ENCODE data around the gene WDR41. TPM values are rescaled to one million over a fixed set of nuclear protein-coding genes. Genes with fewer than 3 reads are reported as not detected.

The WDR41 gene
- total RNA-seq, 1 experiment from 2014 or later = 54.1 TPM

DNA sequence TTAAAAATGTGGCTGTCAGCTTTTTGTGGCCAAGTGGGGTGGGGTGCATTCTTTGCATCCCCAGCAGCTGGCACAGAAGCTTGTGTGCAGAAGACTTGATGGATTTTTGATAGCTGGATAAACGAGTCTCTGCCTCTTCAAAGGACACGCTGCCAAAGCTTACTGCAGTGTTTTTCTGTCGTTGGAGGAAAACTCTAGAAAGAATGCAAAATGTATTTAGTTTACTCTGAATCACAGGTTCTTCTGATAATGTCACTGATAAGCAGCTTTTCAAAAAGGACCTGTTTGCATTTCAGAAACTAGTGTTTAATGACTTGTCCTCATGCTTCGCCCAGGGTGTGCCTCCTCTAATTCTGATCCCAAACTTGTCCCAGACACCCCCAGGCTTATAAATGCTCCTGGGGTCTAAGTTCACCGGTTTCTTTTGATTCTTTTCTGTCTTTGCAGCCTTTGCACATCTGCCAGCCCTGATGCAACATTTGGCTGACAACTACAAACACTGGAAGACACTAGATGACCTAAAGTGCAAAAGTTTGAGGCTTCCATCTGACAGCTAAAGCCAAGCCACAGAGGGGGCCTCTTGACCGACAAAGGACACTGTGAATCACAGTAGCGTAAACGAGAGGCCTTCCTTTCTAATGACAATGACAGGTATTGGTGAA, 66.0 kb downstream of the WDR41 start:
- H3K27ac ChIP-seq (ENCODE audit: low read depth, low read length) = no peak overlapping the region
- no peak for TF ChIP-seq TCF7L2 (IDR thresholded peaks at IDR 0.05; ENCODE audit: borderline replicate concordance, extremely low read depth, insufficient read depth, insufficient read length)
- no peaks in the 10 kb centered on the region for H3K27me3 ChIP-seq (ENCODE audit: insufficient read depth, low read length)
- no peak for DNase-seq (ENCODE audit: low read depth, low spot score)
- no peak overlapping the region for H3K9ac ChIP-seq (ENCODE audit: low read length)
- no peak for ATAC-seq
- peaks cover 4 to 5% of the 10 kb centered on the region in 2 experiments; a peak in 1 of 4 replicates for H3K36me3 ChIP-seq (ENCODE audit: control insufficient read depth in 1 of 2, insufficient read depth in 2 of 2, low read length in 2 of 2)
- no peaks in the 10 kb centered on the region for H3K4me1 ChIP-seq (ENCODE audit: control insufficient read depth in 1 of 2, insufficient read depth in 2 of 2, low read length in 2 of 2)
- POLR2A ChIA-PET = interaction anchor here (0.7 kb wide), 1 partner anchor 9 kb away, joined by 3 read pairs; no protein-coding TSS in a partner anchor
- H3K9me2 ChIP-seq (ENCODE audit: insufficient read depth) = no peaks in the 10 kb centered on the region
- H3K9me3 ChIP-seq (ENCODE audit: control insufficient read depth in 1 of 2, insufficient read depth in 1 of 2, low read depth in 1 of 2, low read length in 2 of 2) = no peaks in the 10 kb centered on the region
- CTCF ChIA-PET = no interaction called here
- no peak overlapping the region for H2AFZ ChIP-seq (ENCODE audit: low read depth, low read length, poor library complexity, severe bottlenecking)
- no peak overlapping the region for H3K4me2 ChIP-seq (ENCODE audit: low read length)
- RAD21 ChIA-PET (ENCODE audit: low non-redundant PET in 1 of 2, low total read pairs in 2 of 2, uncharacterized antibody in 2 of 2, unreplicated experiment in 2 of 2) = interaction anchor here in 1 of 2 experiments (0.7 kb wide), 1 partner anchor 129 kb away, joined by 5 read pairs; no protein-coding TSS in a partner anchor
- H3K79me2 ChIP-seq (ENCODE audit: insufficient read depth, low read length) = no peaks in the 10 kb centered on the region
- BruUV-seq (replicated peaks) = no TSS peak
- intact Hi-C loops (cut with micrococcal nuclease) = no loop called here
- no peak overlapping the region for H3K4me3 ChIP-seq (replicated peaks in 1 of 2; ENCODE audit: low read depth in 1 of 2, low read length in 2 of 2)
- H4K20me1 ChIP-seq (ENCODE audit: insufficient read depth) = no peaks in the 10 kb centered on the region

DNA sequence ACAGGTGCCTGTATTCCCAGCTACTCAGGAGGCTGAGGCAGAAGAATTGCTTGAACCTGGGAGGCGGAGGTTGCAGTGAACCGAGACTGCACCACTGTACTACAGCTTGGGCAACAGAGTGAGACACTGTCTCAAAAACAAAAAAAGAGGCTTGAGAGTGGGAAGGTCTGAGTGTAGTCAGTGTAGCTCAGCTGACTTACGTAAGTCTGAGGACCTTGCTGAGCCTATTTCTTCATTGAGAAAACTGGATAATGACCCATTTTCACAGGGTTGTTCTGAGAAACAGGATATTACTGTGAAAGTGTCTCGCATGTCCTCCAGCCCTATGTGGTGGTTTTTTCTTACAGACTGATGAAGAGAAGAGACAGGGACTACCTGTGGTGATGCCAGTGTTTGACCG, 66.7 kb downstream of the WDR41 start:
- Histone ChIP-seq H2AFZ (ENCODE audit: low read depth, low read length, poor library complexity, severe bottlenecking) (no peak overlapping the region), H3K4me1 (ENCODE audit: control insufficient read depth in 1 of 2, insufficient read depth in 2 of 2, low read length in 2 of 2) (no peaks in the 10 kb centered on the region), H3K9ac (ENCODE audit: low read length) (no peak overlapping the region), H4K20me1 (ENCODE audit: insufficient read depth) (no peaks in the 10 kb centered on the region), H3K9me3 (ENCODE audit: control insufficient read depth in 1 of 2, insufficient read depth in 1 of 2, low read depth in 1 of 2, low read length in 2 of 2) (no peaks in the 10 kb centered on the region), H3K4me2 (ENCODE audit: low read length) (no peak overlapping the region), H3K79me2 (ENCODE audit: insufficient read depth, low read length) (no peaks in the 10 kb centered on the region), H3K36me3 (ENCODE audit: control insufficient read depth in 1 of 2, insufficient read depth in 2 of 2, low read length in 2 of 2) (peaks cover 2 to 5% of the 10 kb centered on the region in 2 experiments; a peak in 1 of 4 replicates), H3K4me3 (replicated peaks in 1 of 2; ENCODE audit: low read depth in 1 of 2, low read length in 2 of 2) (no peak overlapping the region), H3K27me3 (ENCODE audit: insufficient read depth, low read length) (no peaks in the 10 kb centered on the region), H3K9me2 (ENCODE audit: insufficient read depth) (no peaks in the 10 kb centered on the region), H3K27ac (ENCODE audit: low read depth, low read length) (no peak overlapping the region)
- no peak for ATAC-seq
- CTCF ChIA-PET = no interaction called here
- intact Hi-C loops (cut with micrococcal nuclease) = no loop called here
- BruUV-seq (replicated peaks) = no TSS peak
- no peak for DNase-seq (ENCODE audit: low read depth, low spot score)
- RAD21 ChIA-PET (ENCODE audit: low non-redundant PET in 1 of 2, low total read pairs in 2 of 2, uncharacterized antibody in 2 of 2, unreplicated experiment in 2 of 2) = no interaction called here
- POLR2A ChIA-PET = no interaction called here
- no peak for TF ChIP-seq ZNF274 (IDR thresholded peaks at IDR 0.05; ENCODE audit: low read depth, low read length)
- TF ChIP-seq EGR1 (IDR thresholded peaks at IDR 0.05; ENCODE audit: low read depth) = no peak
- TF ChIP-seq, protein P1, sequence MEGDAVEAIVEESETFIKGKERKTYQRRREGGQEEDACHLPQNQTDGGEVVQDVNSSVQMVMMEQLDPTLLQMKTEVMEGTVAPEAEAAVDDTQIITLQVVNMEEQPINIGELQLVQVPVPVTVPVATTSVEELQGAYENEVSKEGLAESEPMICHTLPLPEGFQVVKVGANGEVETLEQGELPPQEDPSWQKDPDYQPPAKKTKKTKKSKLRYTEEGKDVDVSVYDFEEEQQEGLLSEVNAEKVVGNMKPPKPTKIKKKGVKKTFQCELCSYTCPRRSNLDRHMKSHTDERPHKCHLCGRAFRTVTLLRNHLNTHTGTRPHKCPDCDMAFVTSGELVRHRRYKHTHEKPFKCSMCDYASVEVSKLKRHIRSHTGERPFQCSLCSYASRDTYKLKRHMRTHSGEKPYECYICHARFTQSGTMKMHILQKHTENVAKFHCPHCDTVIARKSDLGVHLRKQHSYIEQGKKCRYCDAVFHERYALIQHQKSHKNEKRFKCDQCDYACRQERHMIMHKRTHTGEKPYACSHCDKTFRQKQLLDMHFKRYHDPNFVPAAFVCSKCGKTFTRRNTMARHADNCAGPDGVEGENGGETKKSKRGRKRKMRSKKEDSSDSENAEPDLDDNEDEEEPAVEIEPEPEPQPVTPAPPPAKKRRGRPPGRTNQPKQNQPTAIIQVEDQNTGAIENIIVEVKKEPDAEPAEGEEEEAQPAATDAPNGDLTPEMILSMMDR (IDR thresholded peaks at IDR 0.05 in 2 of 3, conservative IDR thresholded peaks at IDR 0.05 in 1 of 3; ENCODE audit: borderline replicate concordance in 1 of 3, insufficient read depth in 1 of 3, low read depth in 2 of 3, low read length in 2 of 3) = no peak
- TF ChIP-seq, protein P2, sequence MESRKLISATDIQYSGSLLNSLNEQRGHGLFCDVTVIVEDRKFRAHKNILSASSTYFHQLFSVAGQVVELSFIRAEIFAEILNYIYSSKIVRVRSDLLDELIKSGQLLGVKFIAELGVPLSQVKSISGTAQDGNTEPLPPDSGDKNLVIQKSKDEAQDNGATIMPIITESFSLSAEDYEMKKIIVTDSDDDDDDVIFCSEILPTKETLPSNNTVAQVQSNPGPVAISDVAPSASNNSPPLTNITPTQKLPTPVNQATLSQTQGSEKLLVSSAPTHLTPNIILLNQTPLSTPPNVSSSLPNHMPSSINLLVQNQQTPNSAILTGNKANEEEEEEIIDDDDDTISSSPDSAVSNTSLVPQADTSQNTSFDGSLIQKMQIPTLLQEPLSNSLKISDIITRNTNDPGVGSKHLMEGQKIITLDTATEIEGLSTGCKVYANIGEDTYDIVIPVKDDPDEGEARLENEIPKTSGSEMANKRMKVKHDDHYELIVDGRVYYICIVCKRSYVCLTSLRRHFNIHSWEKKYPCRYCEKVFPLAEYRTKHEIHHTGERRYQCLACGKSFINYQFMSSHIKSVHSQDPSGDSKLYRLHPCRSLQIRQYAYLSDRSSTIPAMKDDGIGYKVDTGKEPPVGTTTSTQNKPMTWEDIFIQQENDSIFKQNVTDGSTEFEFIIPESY (IDR thresholded peaks at IDR 0.05; ENCODE audit: extremely low read depth, insufficient replicate concordance, low read length) = no peak
- TF ChIP-seq ZFX (IDR thresholded peaks at IDR 0.05) = no peak
- TF ChIP-seq EZH2phosphoT487 (IDR thresholded peaks at IDR 0.05; ENCODE audit: borderline replicate concordance) = no peak
- TF ChIP-seq POLR2A (IDR thresholded peaks at IDR 0.05; ENCODE audit: borderline replicate concordance, extremely low read depth, insufficient read depth, insufficient read length) = no peak
- no peak for TF ChIP-seq FOSL1 (IDR thresholded peaks at IDR 0.05; ENCODE audit: low read depth)
- no peak for TF ChIP-seq JUND (IDR thresholded peaks at IDR 0.05)
- TF ChIP-seq RAD21 (IDR thresholded peaks at IDR 0.05; ENCODE audit: low read depth) = no peak
- no peak for TF ChIP-seq POLR2AphosphoS5 (IDR thresholded peaks at IDR 0.05; ENCODE audit: low read depth, low read length)
- TF ChIP-seq, protein P3, sequence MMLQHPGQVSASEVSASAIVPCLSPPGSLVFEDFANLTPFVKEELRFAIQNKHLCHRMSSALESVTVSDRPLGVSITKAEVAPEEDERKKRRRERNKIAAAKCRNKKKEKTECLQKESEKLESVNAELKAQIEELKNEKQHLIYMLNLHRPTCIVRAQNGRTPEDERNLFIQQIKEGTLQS (IDR thresholded peaks at IDR 0.05) = no peak
- TF ChIP-seq ELF1 (IDR thresholded peaks at IDR 0.05; ENCODE audit: borderline replicate concordance, low read depth) = no peak

All from HCT116 (cell line).